HepG2 (cell line): ENCODE measurements around the gene CHMP1A. TPM values are rescaled to one million over a fixed set of nuclear protein-coding genes. Genes with fewer than 3 reads are reported as not detected.

Source experiments
- ADNP ChIP-seq: sonication (generic); formaldehyde crosslinking; IDR thresholded peaks from 2 replicates; pipeline ENCODE4 v1.4.0; 2020; ENCODE audit warnings: missing genetic modification reagents
- ASH2L ChIP-seq: fragments of 300-600, 200-600 bp; sonication (generic); IDR thresholded peaks from 2 replicates; pipeline ENCODE4 v1.7.0; 2017; ENCODE audit warnings: low read depth, mild to moderate bottlenecking, moderate library complexity, mixed read lengths, low read length; ENCODE audit not compliant: insufficient read length
- ETV5 ChIP-seq: IDR thresholded peaks from 2 replicates; pipeline ENCODE4 v1.6.1; 2018; ENCODE audit warnings: missing biosample characterization, missing genetic modification reagents, inconsistent platforms, borderline replicate concordance
- GTF2F1 ChIP-seq: fragments of 150-350 bp; IDR thresholded peaks from 2 replicates; pipeline ENCODE4 v1.6.1; 2014; ENCODE audit warnings: low read length
- HNRNPL ChIP-seq: fragments of 200-400 bp; formaldehyde crosslinking; IDR thresholded peaks from 2 replicates; pipeline ENCODE4 v1.6.1; 2017; ENCODE audit warnings: mild to moderate bottlenecking, low read depth, low read length
- JUND ChIP-seq: sonication (generic); formaldehyde crosslinking; IDR thresholded peaks from 2 replicates; pipeline ENCODE4 v1.8.0; 2022; ENCODE audit warnings: mild to moderate bottlenecking, missing genetic modification reagents
- MTF1 ChIP-seq: sonication (generic); formaldehyde crosslinking; IDR thresholded peaks from 2 replicates; pipeline ENCODE4 v1.5.0; 2020; ENCODE audit warnings: missing genetic modification reagents
- NCOR1 ChIP-seq: fragments of 200-600 bp; sonication (generic); IDR thresholded peaks from 2 replicates; pipeline ENCODE4 v1.7.0; 2017; ENCODE audit warnings: antibody characterized with exemption, low read length, borderline replicate concordance
- NR2F6 ChIP-seq, 2 experiments: IDR thresholded peaks; 2 replicates each; pipeline ENCODE4 v1.6.1; 2016; ENCODE audit warnings: antibody characterized with exemption in 1 of 2, mild to moderate bottlenecking in 1 of 2
- POGZ ChIP-seq: sonication (generic); formaldehyde crosslinking; IDR thresholded peaks from 2 replicates; pipeline ENCODE4 v1.4.0; 2020; ENCODE audit warnings: mild to moderate bottlenecking, missing genetic modification reagents
- RBM39 ChIP-seq: fragments of 200-400 bp; formaldehyde crosslinking; IDR thresholded peaks from one replicate; pipeline ENCODE4 v1.6.1; 2018; ENCODE audit warnings: antibody characterized with exemption, mild to moderate bottlenecking, low read depth, low read length; ENCODE audit not compliant: poor library complexity, severe bottlenecking
- RNF219 ChIP-seq: sonication (generic); formaldehyde crosslinking; IDR thresholded peaks from 2 replicates; pipeline ENCODE4 v1.5.0; 2020; ENCODE audit warnings: mild to moderate bottlenecking, missing genetic modification reagents
- SALL1 ChIP-seq: sonication (generic); formaldehyde crosslinking; IDR thresholded peaks from 2 replicates; pipeline ENCODE4 v1.8.0; 2022; ENCODE audit warnings: mild to moderate bottlenecking, missing genetic modification reagents
- SCMH1 ChIP-seq: sonication (generic); formaldehyde crosslinking; IDR thresholded peaks from 2 replicates; pipeline ENCODE4 v1.9.0; 2021; ENCODE audit warnings: missing genetic modification reagents, mild to moderate bottlenecking, borderline replicate concordance
- TBP ChIP-seq: sonication (generic); formaldehyde crosslinking; IDR thresholded peaks from 2 replicates; pipeline ENCODE4 v1.5.0; 2020; ENCODE audit warnings: missing genetic modification reagents
- ZBTB1 ChIP-seq: sonication (generic); formaldehyde crosslinking; IDR thresholded peaks from 2 replicates; pipeline ENCODE4 v1.4.0; 2020; ENCODE audit warnings: missing genetic modification reagents, borderline replicate concordance
- ZBTB26 ChIP-seq: IDR thresholded peaks from 2 replicates; pipeline ENCODE4 v1.6.1; 2016; ENCODE audit warnings: missing compliant biosample characterization, missing genetic modification reagents, borderline replicate concordance
- ZNF264 ChIP-seq: sonication (generic); formaldehyde crosslinking; IDR thresholded peaks from 2 replicates; pipeline ENCODE4 v1.4.0; 2020; ENCODE audit warnings: missing genetic modification reagents
- ZNF367 ChIP-seq: sonication (generic); formaldehyde crosslinking; IDR thresholded peaks from 2 replicates; pipeline ENCODE4 v1.4.0; 2020; ENCODE audit warnings: missing genetic modification reagents, borderline replicate concordance
- ZNF382 ChIP-seq: sonication (generic); formaldehyde crosslinking; IDR thresholded peaks from 2 replicates; pipeline ENCODE4 v1.5.0; 2020; ENCODE audit warnings: missing genetic modification reagents, mild to moderate bottlenecking, borderline replicate concordance
- ZNF709 ChIP-seq: sonication (generic); formaldehyde crosslinking; IDR thresholded peaks from 2 replicates; pipeline ENCODE4 v1.5.0; 2020; ENCODE audit warnings: mild to moderate bottlenecking, missing genetic modification reagents
- ZNF720 ChIP-seq: sonication (generic); formaldehyde crosslinking; IDR thresholded peaks from 2 replicates; pipeline ENCODE4 v1.4.0; 2020; ENCODE audit warnings: missing genetic modification reagents
- ZNF768 ChIP-seq: sonication (generic); formaldehyde crosslinking; IDR thresholded peaks from 2 replicates; pipeline ENCODE4 v1.4.0; 2020; ENCODE audit warnings: missing genetic modification reagents
- polyA plus RNA-seq, 8 experiments: library from polyadenylated mRNA; depleted of rRNA in 3 of 8; stranded (reverse) in 7 of 8; unstranded in 1 of 8; fragments of >200 nt; fragmentation: Illumina TruSeq in 4 of 8; extraction: Trizol in 4 of 8; gene quantifications; 2 replicates each; pipeline versions ENCODE4 v1.2.1 to v1.2.3, GENCODE V29; 2011 to 2016; ENCODE audit warnings: low read depth in 4 of 8, missing spikeins in 1 of 8, mixed read lengths in 1 of 8; ENCODE audit not compliant: insufficient read depth in 1 of 8
- total RNA-seq, 5 experiments: library from RNA; depleted of rRNA; stranded (reverse); fragments of >200 nt; fragmentation: Illumina TruSeq; extraction: Trizol; gene quantifications; 2 replicates each; pipeline ENCODE4 v1.2.3, GENCODE V29; 2016; ENCODE audit warnings: low read depth in 1 of 5
- TF ChIP-seq, protein P1 (sequence below): IDR thresholded peaks from 2 replicates; pipeline ENCODE4 v1.6.1; 2016; ENCODE audit warnings: missing genetic modification reagents, missing compliant biosample characterization
- TF ChIP-seq, protein P2 (sequence below): sonication (generic); formaldehyde crosslinking; IDR thresholded peaks from 2 replicates; pipeline ENCODE4 v1.8.0; 2022; ENCODE audit warnings: low read depth, missing genetic modification reagents

Gene CHMP1A
- total and polyA plus RNA-seq, 2 of the 13 experiments (the other 11 are each of a cell fraction or from before 2014, with no cell fraction given), result 69.4 to 73.3 TPM

GRCh38 chr16:89701425-89702406 is 44.2 kb upstream of the CHMP1A start, which contains the start of gene SPATA2L (continued):
- no peak for TF ChIP-seq SCMH1
- no peak; the same call in 1 of the 2 replicates for TF ChIP-seq ZBTB26 (CRISPR knock-in tag)
- TF ChIP-seq ZNF367 (CRISPR knock-in tag), result 0 out of 2 replicates have a peak, but pooled peaks have one; percentile 18
- no peak for TF ChIP-seq ZNF768 (CRISPR knock-in tag)
- TF ChIP-seq SALL1, result peak; percentile 79
- no peak for TF ChIP-seq JUND (CRISPR knock-in tag)
- peak; percentile 34; the same call in 1 of the 2 replicates for TF ChIP-seq ZNF264 (CRISPR knock-in tag)
- peak; percentile 92 for TF ChIP-seq ASH2L
- TF ChIP-seq NR2F6 (IDR thresholded peaks at IDR 0.05), result no peak
- TF ChIP-seq NR2F6 (CRISPR knock-in tag; IDR thresholded peaks at IDR 0.05), result no peak
- TF ChIP-seq HNRNPL, result no peak
- TF ChIP-seq, protein P1, sequence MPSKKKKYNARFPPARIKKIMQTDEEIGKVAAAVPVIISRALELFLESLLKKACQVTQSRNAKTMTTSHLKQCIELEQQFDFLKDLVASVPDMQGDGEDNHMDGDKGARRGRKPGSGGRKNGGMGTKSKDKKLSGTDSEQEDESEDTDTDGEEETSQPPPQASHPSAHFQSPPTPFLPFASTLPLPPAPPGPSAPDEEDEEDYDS, result peak; percentile 86
- no peak; the same call in 1 of the 2 replicates for TF ChIP-seq NCOR1
- no peak for TF ChIP-seq GTF2F1
- peak; percentile 26; the same call in 1 of the 2 replicates for TF ChIP-seq ZNF709
- no peak; the same call in 1 of the 2 replicates for TF ChIP-seq TBP (CRISPR knock-in tag)
- no peak for TF ChIP-seq ZNF720
- peak; percentile 15 for TF ChIP-seq ETV5 (CRISPR knock-in tag)
- TF ChIP-seq, protein P2, sequence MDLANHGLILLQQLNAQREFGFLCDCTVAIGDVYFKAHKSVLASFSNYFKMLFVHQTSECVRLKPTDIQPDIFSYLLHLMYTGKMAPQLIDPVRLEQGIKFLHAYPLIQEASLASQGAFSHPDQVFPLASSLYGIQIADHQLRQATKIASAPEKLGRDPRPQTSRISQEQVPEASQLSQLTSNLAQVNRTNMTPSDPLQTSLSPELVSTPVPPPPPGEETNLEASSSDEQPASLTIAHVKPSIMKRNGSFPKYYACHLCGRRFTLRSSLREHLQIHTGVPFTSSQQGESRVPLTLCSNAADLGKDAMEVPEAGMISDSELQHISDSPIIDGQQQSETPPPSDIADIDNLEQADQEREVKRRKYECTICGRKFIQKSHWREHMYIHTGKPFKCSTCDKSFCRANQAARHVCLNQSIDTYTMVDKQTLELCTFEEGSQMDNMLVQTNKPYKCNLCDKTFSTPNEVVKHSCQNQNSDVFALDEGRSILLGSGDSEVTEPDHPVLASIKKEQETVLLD (CRISPR knock-in tag), result peak; percentile 88
- no peak for TF ChIP-seq ZNF382 (CRISPR knock-in tag)
- TF ChIP-seq ZBTB1, result no peak
- TF ChIP-seq POGZ, result no peak
- no peak for TF ChIP-seq RNF219
- no peak for TF ChIP-seq RBM39
- TF ChIP-seq MTF1 (CRISPR knock-in tag), result no peak
- TF ChIP-seq ADNP (CRISPR knock-in tag), result no peak
